Measurements from ENCODE around the gene LEF1.

- TF ChIP-seq, protein P1, sequence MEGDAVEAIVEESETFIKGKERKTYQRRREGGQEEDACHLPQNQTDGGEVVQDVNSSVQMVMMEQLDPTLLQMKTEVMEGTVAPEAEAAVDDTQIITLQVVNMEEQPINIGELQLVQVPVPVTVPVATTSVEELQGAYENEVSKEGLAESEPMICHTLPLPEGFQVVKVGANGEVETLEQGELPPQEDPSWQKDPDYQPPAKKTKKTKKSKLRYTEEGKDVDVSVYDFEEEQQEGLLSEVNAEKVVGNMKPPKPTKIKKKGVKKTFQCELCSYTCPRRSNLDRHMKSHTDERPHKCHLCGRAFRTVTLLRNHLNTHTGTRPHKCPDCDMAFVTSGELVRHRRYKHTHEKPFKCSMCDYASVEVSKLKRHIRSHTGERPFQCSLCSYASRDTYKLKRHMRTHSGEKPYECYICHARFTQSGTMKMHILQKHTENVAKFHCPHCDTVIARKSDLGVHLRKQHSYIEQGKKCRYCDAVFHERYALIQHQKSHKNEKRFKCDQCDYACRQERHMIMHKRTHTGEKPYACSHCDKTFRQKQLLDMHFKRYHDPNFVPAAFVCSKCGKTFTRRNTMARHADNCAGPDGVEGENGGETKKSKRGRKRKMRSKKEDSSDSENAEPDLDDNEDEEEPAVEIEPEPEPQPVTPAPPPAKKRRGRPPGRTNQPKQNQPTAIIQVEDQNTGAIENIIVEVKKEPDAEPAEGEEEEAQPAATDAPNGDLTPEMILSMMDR (conservative IDR thresholded peaks at IDR 0.05 in 1 of 2, IDR thresholded peaks at IDR 0.05 in 1 of 2; ENCODE audit: extremely low read depth in 1 of 2, insufficient read depth in 1 of 2, low read depth in 1 of 2, low read length in 2 of 2), result no peak
- TF ChIP-seq EZH2 (IDR thresholded peaks at IDR 0.05; ENCODE audit: borderline replicate concordance, low read length), result no peak
These were observed 74.6 kb downstream of the LEF1 start for GRCh38 chr4:108094131-108094530.

Measured in mammary epithelial cell (primary cell).